Naive thymus-derived CD8-positive, alpha-beta T cell (primary cell): Measurements from ENCODE around the gene CDH23. TPM values are rescaled to one million over a fixed set of nuclear protein-coding genes. Genes with fewer than 3 reads are reported as not detected.
A peak's percentile ranks its signal among the peaks of the same experiment; 100 is the strongest.

Experiments
- ATAC-seq, 2 donors: fragments of 150-1000 bp; cut with Tn5 transposase in 1 of 2; sonication (Bioruptor Pico), chemical (Tn5 transposase) in 1 of 2; 1 replicate in 1 of 2; 2 replicates in 1 of 2; pipeline ENCODE4 v1.10.0; 2021; ENCODE audit warnings: mild to moderate bottlenecking in 2 of 2, moderate library complexity in 2 of 2
- POLR2A ChIA-PET: fragments of 350-600 bp; sonication (Branson Sonifier 250); formaldehyde crosslinking; loops from one replicate; lab custom pipeline; 2021; ENCODE audit warnings: antibody characterized with exemption; lab: Charles Lee
- DNase-seq, 10 donors: peaks; one replicate each; pipeline versions ENCODE4 v3.0.0 to v3.0.0-alpha.2; 2020 to 2022
- H3K27ac Mint-ChIP-seq, 10 donors: one replicate each; pipeline ENCODE4 v1.8.0; 2020 to 2022; ENCODE audit warnings: mild to moderate bottlenecking in 10 of 10, mixed read lengths in 10 of 10, moderate library complexity in 4 of 10, inconsistent platforms in 1 of 10
- H3K27me3 Mint-ChIP-seq, 5 donors: one replicate each; pipeline ENCODE4 v1.8.0; 2021 to 2022; ENCODE audit warnings: mixed read lengths in 5 of 5
- H3K36me3 Mint-ChIP-seq, 3 donors: one replicate each; pipeline ENCODE4 v1.8.0; 2020 to 2022; ENCODE audit warnings: mixed read lengths in 3 of 3, mild to moderate bottlenecking in 2 of 3, inconsistent platforms in 1 of 3
- H3K4me1 Mint-ChIP-seq, 4 donors: one replicate each; pipeline ENCODE4 v1.8.0; 2021 to 2022; ENCODE audit warnings: mixed read lengths in 4 of 4
- H3K4me3 Mint-ChIP-seq, 10 donors: one replicate each; pipeline ENCODE4 v1.8.0; 2020 to 2022; ENCODE audit warnings: mild to moderate bottlenecking in 10 of 10, mixed read lengths in 10 of 10, moderate library complexity in 6 of 10, inconsistent platforms in 1 of 10
- H3K9me3 Mint-ChIP-seq, 9 donors: one replicate each; pipeline ENCODE4 v1.8.0; 2020 to 2022; ENCODE audit warnings: mixed read lengths in 9 of 9, mild to moderate bottlenecking in 3 of 9, inconsistent platforms in 1 of 9, moderate library complexity in 1 of 9
- polyA plus RNA-seq, 3 donors: library from polyadenylated mRNA; unstranded; fragments of 300-500 nt; fragmentation: Illumina TruSeq; gene quantifications; one replicate each; pipeline ENCODE4 v1.2.3, GENCODE V29; 2021
- total RNA-seq, 8 experiments: library from RNA in 2 of 8; stranded (reverse) in 2 of 8; gene quantifications; one replicate each; pipeline ENCODE4 v1.2.3 and lab custom pipeline; 2021 to 2026

CDH23 gene
- total and polyA plus RNA-seq, 5 experiments from 2014 or later, result 0.82 to 10.2 (median 3.8) TPM

DNA sequence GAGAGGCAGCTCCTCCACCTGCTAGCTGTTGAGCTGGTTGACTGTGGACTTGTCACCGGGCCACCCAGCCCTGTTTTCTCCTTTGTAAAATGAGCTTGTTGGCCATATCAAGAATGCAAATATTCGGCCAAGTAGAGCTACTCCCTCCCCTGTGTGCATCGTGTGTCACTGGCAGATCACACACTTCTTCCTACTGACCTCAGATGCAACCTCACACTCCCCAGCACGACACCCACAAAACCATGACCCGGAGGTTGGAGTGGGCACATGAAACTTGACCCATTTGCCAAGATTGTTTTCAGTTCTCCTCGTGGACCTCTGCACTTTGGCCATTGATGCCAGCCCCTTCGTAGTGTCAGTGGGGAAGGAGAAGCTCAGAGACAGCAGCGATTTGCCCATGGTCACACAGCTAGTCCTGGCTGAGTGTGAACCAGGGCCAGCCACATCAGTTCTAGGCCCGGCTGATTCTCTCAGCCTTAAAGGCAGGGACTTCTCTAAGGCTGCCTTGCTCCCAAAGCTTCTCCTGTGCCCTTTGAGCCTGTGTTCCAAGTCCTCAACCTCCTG, 101.1 kb downstream of the CDH23 start:
- no peak for DNase-seq
- POLR2A ChIA-PET, result no interaction called here
- H3K27ac Mint-ChIP-seq, result no peak overlapping the region
- H3K36me3 Mint-ChIP-seq, result no peaks in the 10 kb centered on the region
- peaks cover 0 to 6% (median 2%) of the 10 kb centered on the region in 5 donors for H3K27me3 Mint-ChIP-seq
- no peaks in the 10 kb centered on the region for H3K9me3 Mint-ChIP-seq
- H3K4me1 Mint-ChIP-seq, result peaks cover 0 to 4% (median 1%) of the 10 kb centered on the region in 4 donors
- no peak for ATAC-seq
- H3K4me3 Mint-ChIP-seq, result no peak overlapping the region

- Mint-ChIP-seq H3K27me3 (peaks cover 0 to 8% (median 6%) of the 10 kb centered on the region in 5 donors), H3K27ac (peak overlapping the region in 2 of 10 donors; percentile 44 to 66), H3K9me3 (no peaks in the 10 kb centered on the region), H3K36me3 (no peaks in the 10 kb centered on the region), H3K4me1 (peaks cover 0 to 2% (median 0%) of the 10 kb centered on the region in 4 donors), H3K4me3 (no peak overlapping the region)
- POLR2A ChIA-PET, result no interaction called here
- DNase-seq (no peak), ATAC-seq (no peak)
Measured at GRCh38 chr10:71501402-71501801, 104.7 kb downstream of the CDH23 start.

DNA sequence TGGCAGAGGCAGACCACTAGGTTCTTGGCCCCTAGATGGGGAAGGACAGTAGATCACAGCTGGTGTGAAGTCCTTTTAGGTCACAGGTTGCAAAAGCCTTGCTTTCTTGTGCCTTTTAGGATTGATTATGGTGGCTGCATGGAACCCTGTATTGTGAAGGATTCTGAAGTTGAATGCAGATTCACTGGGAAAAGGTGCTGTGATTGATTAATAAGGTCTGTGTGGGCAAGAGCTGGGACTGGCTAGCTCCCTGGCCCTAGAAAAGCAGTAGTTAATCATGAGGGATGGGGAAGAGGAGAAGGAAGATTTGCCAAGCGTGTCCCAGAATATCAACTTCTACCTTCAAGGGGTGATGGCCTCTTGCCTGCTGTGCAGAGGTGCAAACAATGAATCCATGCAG, 105.5 kb downstream of the CDH23 start:
- POLR2A ChIA-PET, result interaction anchor here (0.6 kb wide), 1 partner anchor 1327 kb away, joined by 3 read pairs; no protein-coding TSS in a partner anchor
- Mint-ChIP-seq H3K4me3 (no peak overlapping the region), H3K27ac (no peak overlapping the region), H3K4me1 (peaks cover 0 to 2% (median 0%) of the 10 kb centered on the region in 4 donors), H3K36me3 (no peaks in the 10 kb centered on the region), H3K9me3 (no peaks in the 10 kb centered on the region), H3K27me3 (peaks cover 0 to 8% (median 6%) of the 10 kb centered on the region in 5 donors)
- DNase-seq, result no peak
- no peak for ATAC-seq

GRCh38 chr10:71502851-71503250, 106.1 kb downstream of the CDH23 start:
- peaks cover 0 to 6% (median 5%) of the 10 kb centered on the region in 5 donors for H3K27me3 Mint-ChIP-seq
- POLR2A ChIA-PET, result no interaction called here
- DNase-seq (peak in 1 of 10 donors; percentile 15), ATAC-seq (no peak)
- H3K4me1 Mint-ChIP-seq, result peaks cover 0 to 2% (median 0%) of the 10 kb centered on the region in 4 donors
- no peaks in the 10 kb centered on the region for H3K36me3 Mint-ChIP-seq
- H3K4me3 Mint-ChIP-seq, result no peak overlapping the region
- no peak overlapping the region for H3K27ac Mint-ChIP-seq
- no peaks in the 10 kb centered on the region for H3K9me3 Mint-ChIP-seq

DNA sequence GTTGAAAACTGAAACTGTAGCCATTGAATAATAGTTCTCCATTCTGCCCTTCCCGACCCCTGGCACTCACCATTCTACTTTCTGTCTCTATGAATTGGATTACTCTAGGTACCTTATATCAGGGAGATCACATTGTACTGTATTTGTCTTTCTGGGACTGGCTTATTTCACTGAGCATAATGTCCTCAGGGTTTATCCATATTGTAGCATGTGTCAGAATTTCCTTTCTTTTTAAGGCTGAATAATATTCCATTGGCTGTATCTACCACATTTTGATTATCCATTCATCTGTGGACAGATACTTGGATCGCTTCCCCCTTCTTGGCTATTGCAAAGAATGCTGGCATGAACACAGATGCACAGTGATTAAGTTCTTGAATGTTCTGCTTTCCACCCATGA, 107.4 kb downstream of the CDH23 start:
- Mint-ChIP-seq H3K27ac (no peak overlapping the region), H3K9me3 (no peaks in the 10 kb centered on the region), H3K27me3 (peaks cover 0 to 5% (median 2%) of the 10 kb centered on the region in 5 donors), H3K4me1 (peaks cover 0 to 2% (median 0%) of the 10 kb centered on the region in 4 donors), H3K4me3 (no peak overlapping the region), H3K36me3 (no peaks in the 10 kb centered on the region)
- POLR2A ChIA-PET, result no interaction called here
- ATAC-seq (no peak), DNase-seq (no peak)

- Mint-ChIP-seq H3K27ac (no peak overlapping the region), H3K36me3 (no peaks in the 10 kb centered on the region)
Measured at GRCh38 chr10:71504570-71504969, 107.8 kb downstream of the CDH23 start.

GRCh38 chr10:71505862-71506261, 109.1 kb downstream of the CDH23 start:
- ATAC-seq, result no peak

More at GRCh38 chr10:71504570-71504969, 107.8 kb downstream of the CDH23 start:
- ATAC-seq (no peak), DNase-seq (no peak)
- Mint-ChIP-seq H3K4me3 (no peak overlapping the region), H3K9me3 (no peaks in the 10 kb centered on the region), H3K4me1 (peaks cover 0 to 2% (median 0%) of the 10 kb centered on the region in 4 donors), H3K27me3 (peaks cover 0 to 5% (median 2%) of the 10 kb centered on the region in 5 donors)
- POLR2A ChIA-PET, result no interaction called here

GRCh38 chr10:71509444-71509843, 112.7 kb downstream of the CDH23 start:
- H3K4me3 Mint-ChIP-seq, result no peak overlapping the region
- no peak for DNase-seq
- no peak for ATAC-seq
- POLR2A ChIA-PET, result no interaction called here
- peaks cover 0 to 5% (median 2%) of the 10 kb centered on the region in 5 donors for H3K27me3 Mint-ChIP-seq
- H3K4me1 Mint-ChIP-seq, result no peaks in the 10 kb centered on the region
- H3K36me3 Mint-ChIP-seq, result no peaks in the 10 kb centered on the region
- no peak overlapping the region for H3K27ac Mint-ChIP-seq
- H3K9me3 Mint-ChIP-seq, result no peaks in the 10 kb centered on the region

More at GRCh38 chr10:71505862-71506261, 109.1 kb downstream of the CDH23 start:
- H3K27me3 Mint-ChIP-seq, result peaks cover 0 to 5% (median 2%) of the 10 kb centered on the region in 5 donors
- POLR2A ChIA-PET, result no interaction called here
- H3K4me3 Mint-ChIP-seq, result no peak overlapping the region
- H3K9me3 Mint-ChIP-seq, result no peaks in the 10 kb centered on the region
- H3K27ac Mint-ChIP-seq, result no peak overlapping the region
- DNase-seq, result no peak
- peaks cover 0 to 2% (median 0%) of the 10 kb centered on the region in 4 donors for H3K4me1 Mint-ChIP-seq
- no peaks in the 10 kb centered on the region for H3K36me3 Mint-ChIP-seq

DNA sequence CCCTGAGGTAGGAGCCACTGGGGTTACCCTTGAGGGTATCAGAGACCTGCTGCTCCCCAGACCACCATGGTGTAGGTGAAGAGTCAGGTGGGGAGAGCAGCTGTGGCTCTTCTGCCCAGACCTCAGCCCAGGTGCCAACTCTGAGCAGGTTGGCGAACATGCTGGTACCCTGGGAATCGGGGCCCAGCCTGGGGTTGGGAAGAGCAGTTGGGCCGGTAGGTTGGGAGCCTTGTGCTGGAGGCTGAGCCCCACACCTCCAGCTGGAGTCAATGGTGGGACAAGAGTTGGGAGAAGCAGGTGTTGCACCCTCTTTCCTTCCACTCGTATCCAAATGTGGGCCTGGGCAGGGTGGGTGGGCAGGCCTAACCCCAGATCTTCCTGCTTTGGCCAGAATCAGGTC, 114.5 kb downstream of the CDH23 start:
- POLR2A ChIA-PET, result no interaction called here
- Mint-ChIP-seq H3K36me3 (no peaks in the 10 kb centered on the region), H3K4me3 (no peak overlapping the region), H3K4me1 (no peaks in the 10 kb centered on the region), H3K9me3 (no peaks in the 10 kb centered on the region), H3K27ac (no peak overlapping the region), H3K27me3 (peaks cover 0 to under 1% (median 0%) of the 10 kb centered on the region in 5 donors)
- DNase-seq, result no peak
- no peak for ATAC-seq

DNA sequence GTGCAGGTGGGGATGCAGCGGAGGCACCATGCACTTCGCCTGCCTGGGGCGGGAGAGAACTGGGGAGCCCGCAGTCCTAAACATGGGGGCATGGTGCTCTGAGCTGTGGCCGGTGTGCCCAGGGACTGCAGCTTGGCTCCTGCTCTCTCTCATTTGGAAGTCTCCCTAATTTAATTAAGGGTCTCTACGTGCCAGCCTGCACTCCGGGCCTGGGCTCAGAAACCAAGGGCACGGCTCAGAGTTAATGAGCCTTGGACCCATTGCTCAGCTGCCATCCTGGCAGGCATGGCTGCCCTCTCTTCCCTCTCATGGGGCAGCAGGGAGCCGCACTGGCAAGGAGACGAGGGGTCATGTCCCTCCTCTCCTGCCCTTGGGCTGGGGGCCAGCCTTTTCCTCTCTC, 115.6 kb downstream of the CDH23 start:
- Mint-ChIP-seq H3K4me3 (no peak overlapping the region), H3K4me1 (no peaks in the 10 kb centered on the region), H3K36me3 (no peaks in the 10 kb centered on the region), H3K27me3 (no peaks in the 10 kb centered on the region), H3K27ac (no peak overlapping the region), H3K9me3 (no peaks in the 10 kb centered on the region)
- no peak for DNase-seq
- POLR2A ChIA-PET, result no interaction called here
- ATAC-seq, result no peak

- Mint-ChIP-seq H3K36me3 (no peaks in the 10 kb centered on the region), H3K4me3 (no peak overlapping the region), H3K4me1 (no peaks in the 10 kb centered on the region), H3K27ac (no peak overlapping the region), H3K27me3 (no peaks in the 10 kb centered on the region), H3K9me3 (no peaks in the 10 kb centered on the region)
- POLR2A ChIA-PET, result no interaction called here
- DNase-seq, result no peak
- ATAC-seq, result no peak
Measured at GRCh38 chr10:71512761-71513539, 116.2 kb downstream of the CDH23 start.

GRCh38 chr10:71513540-71513853, 116.8 kb downstream of the CDH23 start:
- ATAC-seq (no peak), DNase-seq (no peak)
- Mint-ChIP-seq H3K27me3 (no peaks in the 10 kb centered on the region), H3K4me3 (no peak overlapping the region), H3K9me3 (no peaks in the 10 kb centered on the region), H3K36me3 (no peaks in the 10 kb centered on the region), H3K4me1 (no peaks in the 10 kb centered on the region), H3K27ac (no peak overlapping the region)
- POLR2A ChIA-PET, result no interaction called here

DNA sequence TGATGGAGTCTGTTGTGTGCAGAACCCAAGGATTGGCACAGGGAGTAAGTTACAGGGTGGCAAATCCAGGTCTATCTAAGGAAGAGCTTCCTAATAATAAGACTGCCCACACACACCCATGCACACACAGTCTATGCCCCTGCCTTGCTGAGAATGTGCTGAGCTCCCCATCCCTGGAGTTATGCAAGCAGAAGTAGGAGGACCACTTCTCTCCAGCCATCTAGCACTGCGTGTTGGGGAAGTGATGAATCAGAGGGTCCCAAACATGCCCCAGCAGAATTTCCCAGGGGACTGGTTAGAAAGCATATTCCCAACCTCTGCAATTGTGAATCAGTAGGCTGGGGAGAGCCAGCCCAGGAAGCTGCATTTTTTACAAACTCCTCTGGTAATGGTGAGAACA, 117.2 kb downstream of the CDH23 start:
- Mint-ChIP-seq H3K36me3 (no peaks in the 10 kb centered on the region), H3K4me3 (no peak overlapping the region), H3K9me3 (no peaks in the 10 kb centered on the region), H3K27me3 (no peaks in the 10 kb centered on the region), H3K27ac (no peak overlapping the region), H3K4me1 (no peaks in the 10 kb centered on the region)
- POLR2A ChIA-PET, result no interaction called here
- DNase-seq (no peak), ATAC-seq (no peak)
